Smooth muscle cell of the coronary artery (primary cell): ENCODE results near the gene THAP7. TPM values are rescaled to one million over a fixed set of nuclear protein-coding genes. Genes with fewer than 3 reads are reported as not detected.

Source experiments
- total RNA-seq: library from RNA; depleted of rRNA; stranded (reverse); fragments of >200 nt; gene quantifications from 2 replicates; pipeline ENCODE4 v1.2.3, GENCODE V29; 2014; ENCODE audit warnings: low replicate concordance

Gene THAP7, protein sequence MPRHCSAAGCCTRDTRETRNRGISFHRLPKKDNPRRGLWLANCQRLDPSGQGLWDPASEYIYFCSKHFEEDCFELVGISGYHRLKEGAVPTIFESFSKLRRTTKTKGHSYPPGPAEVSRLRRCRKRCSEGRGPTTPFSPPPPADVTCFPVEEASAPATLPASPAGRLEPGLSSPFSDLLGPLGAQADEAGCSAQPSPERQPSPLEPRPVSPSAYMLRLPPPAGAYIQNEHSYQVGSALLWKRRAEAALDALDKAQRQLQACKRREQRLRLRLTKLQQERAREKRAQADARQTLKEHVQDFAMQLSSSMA
- total RNA-seq: 13.8 and 19.4 TPM in 2 replicates

DNA sequence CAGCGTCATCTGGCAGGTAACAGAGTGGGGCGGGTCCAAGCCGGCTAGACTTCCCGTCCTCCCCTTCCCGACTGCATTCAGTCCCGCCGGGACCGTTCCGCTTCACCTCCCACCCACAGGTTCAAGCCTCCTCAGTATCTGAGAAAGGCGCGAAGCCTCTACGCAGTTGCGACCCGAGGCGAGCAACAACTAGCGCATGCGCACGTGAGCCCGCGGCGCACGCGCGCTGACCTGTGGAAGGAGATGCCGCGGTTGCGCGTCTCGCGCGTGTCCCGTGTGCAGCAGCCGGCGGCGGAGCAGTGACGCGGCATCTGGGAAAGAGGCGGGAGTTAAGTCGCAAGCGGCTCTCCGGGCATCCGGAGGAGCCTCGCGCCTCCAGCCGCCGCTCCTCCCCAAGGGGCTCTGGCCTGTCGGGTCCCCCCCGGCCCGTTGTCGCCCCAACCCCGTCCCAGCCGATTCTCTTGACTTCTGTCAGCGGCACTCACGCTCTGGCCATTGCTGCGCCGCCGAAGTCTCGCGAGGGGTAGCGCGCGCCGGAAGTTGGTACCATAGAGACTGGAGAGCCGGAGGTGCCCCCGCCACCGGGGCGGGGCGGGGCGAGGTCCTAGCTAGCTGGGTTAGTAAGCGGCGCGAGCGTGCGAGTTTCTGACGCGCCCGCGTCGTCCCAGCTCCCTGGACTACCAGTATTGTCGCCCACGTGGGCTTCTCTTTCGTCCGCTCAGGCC, at the start of gene THAP7:
Gene THAP7, minus strand, starts transcription at position 518 of the 725 bp plus-strand sequence. Its CDS starts 207 bp downstream, at position 311.

DNA sequence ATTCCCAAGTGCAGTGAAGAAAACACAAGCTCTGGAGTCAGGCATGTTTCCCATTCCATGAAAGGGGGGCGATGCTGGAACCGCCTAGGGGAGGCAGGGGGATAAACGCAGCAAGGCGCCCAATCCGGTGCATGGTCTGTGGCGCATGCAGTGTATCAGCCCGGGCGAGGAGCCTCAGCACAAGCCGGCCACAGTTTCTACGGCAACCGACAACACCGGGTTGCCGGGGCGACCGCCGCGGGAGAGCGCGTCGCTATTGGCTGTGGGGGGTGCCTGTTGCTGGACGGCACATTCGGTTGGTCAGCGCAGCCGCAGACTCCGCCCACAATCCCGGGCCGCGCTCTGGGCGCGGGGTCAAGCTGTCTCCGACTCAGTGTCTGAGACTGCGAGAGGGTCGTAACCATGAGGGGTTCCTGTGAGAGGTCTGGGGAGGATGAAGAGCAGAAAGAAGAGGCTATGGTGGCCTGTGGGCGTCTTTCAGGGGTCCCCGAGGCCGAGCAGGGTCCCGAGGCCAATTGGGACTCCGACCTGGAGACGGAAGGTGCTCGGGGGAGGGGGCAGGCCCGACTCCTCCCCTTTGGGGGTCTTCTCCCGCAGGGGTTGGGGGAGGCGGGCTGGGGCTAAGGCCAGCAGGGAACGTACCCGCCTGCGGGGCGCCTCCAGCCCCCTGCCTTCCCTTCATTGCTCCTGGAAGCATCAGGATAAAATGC, 43.8 kb upstream of the THAP7 start, which contains the start of gene LRRC74B:
Gene LRRC74B, plus strand, starts transcription at position 362 of the 710 bp plus-strand sequence. Its CDS starts 41 bp downstream, at position 403.

DNA sequence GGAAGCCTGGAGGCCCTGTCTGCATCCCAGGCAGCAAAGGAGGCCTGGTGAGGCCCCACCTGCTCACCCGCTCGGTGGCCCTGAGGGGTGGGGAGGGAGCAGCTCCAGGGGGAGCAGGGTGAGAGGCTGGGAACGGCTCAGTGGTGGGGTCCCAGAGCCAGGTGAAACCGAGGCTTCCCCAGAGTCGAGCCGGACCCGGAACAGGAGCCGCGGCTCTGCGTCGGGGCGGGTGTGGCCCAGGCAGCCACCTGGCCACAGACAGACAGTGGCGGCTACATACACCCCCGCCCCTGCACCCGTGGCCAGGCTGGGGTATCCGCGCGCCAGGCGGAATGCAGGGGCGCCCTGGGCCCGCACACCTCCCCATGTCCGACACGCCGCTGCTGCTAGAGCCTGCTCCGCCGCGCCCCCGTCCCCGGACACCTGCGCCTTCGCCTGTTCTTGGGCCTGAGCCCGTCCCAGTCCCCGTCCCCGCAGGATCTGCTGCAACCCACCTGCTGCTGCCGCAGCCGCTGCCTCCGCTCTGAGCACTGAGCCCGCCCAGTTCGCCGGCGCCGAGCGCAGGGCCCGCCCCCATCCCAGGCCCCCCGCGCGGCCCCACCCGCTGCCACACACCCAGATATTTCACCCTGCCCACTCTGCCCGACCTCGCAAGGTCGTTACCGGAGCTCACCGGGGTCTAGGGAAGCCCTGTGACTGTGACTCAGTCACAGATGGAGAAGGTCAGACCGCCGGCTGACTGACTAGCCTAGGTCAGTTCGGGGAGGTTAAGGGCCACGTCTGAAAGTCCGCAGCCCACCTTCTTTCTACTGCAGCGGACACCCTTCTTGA, 30.3 kb upstream of the THAP7 start, which contains the start of gene SLC7A4:
Gene SLC7A4, minus strand, starts transcription at position 525 of the 831 bp plus-strand sequence. CDS start 749 bp downstream, outside the sequence.

DNA sequence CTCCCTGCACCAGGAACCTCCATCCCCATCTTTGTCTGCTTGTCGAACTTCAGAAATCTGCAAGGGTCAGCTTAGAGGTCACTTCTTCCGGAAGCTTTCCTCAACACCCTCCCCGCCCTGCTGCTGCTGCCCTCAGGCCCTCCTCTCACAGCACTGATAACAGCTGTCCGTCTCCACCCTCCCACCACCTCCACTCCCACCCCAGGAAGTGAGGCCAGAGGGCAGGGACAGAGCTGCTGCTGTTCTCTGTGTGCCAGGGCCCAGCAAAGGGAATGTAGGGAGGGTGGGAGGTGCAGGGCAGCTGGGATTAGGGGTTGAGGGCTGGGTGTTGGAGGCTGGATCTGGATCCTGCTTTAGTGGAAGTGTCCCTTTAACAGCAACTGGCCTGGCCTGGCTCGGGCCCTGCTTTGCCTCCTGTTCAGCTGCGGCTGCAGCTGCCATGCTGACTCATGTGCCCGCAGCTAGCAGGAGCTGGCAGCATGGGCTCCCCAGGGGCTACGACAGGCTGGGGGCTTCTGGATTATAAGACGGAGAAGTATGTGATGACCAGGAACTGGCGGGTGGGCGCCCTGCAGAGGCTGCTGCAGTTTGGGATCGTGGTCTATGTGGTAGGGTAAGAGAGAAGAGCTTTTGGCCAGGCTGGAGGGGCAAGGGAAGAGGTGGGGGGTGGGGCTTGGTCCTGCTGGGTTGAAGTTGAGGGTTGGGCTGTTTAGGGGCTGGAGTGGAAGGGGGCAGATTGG, 13.0 kb upstream of the THAP7 start, which contains the start of gene P2RX6:
Gene P2RX6, plus strand, starts transcription at position 440 of the 740 bp plus-strand sequence. Its CDS starts 10 bp downstream, at position 450.

DNA sequence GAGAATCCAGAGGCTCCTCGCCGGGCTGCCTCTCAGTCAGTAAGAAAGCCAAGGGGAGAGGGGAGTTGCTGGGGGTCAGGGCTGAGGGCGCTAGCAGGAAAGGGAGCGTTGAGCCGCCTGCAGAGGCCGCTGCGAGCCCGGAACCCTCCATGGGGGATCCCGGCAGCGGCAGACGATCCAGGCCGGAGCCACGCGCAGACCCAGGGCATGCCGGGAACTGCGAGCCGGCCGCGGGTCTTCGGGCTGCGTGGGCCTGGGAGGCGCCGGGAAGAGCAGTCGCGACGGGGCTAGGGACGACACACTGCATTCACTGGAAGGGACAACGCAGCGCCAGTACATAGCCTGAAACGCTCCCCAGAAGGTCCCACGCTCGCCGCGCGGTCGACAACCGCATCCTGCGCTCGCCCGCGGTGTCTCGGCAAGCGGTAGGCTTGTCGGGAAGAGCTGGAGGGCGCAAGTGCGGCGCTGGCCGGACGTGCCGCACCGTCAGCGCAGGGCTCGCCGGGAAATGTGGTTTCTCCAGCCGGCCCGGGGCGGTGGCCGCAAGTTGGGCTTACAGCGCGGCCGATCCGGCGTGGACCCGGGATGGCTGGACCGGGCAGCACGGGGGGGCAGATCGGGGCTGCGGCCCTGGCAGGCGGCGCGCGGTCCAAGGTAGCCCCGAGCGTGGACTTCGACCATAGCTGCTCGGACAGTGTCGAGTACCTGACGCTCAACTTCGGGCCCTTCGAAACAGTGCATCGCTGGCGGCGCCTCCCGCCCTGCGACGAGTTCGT, 19.9 kb downstream of the THAP7 start, which contains the start of gene LZTR1:
Gene LZTR1, plus strand, starts transcription at position 511 of the 776 bp plus-strand sequence. Its CDS starts 75 bp downstream, at position 586.

DNA sequence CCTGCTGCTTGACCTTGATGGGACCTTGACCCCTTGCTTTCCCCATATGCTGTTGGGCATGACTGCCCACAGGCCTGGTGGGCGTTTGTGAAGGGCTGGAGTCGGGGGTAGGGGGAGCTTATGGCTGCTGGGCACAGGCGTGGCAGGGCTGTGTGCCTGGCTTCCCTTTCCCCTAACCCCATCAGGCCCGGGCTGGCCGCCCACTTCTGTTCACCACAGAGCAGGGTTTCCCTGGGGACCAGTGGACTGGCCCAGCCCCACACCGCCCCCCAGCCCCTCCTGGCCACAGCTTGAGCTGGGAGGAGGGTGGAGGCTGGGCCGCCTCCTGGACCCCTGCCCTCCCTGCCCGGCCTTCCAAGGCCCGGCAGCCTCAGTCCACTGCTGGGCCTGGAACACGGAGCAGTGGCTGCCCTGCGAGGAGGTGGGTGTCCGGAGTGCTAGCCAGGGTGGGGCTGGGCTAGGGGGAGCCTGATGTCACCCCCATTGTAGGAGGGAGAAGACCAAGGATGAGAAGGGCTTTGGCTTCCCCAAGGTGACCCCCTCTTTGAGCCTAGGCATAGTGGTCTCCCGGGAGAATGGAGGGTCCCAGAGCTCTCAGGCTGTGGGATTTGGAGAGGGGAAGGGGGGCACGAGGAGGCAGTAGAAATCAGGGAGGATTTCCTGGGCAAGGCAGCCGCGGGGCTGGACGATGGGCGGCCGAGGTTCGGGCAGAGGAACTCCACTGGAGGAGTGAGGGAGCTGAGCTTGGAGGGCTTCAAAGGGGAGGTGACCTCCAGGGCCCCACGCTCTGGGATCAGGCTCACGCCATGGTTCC, 34.8 kb downstream of the THAP7 start, which contains the start of gene AIFM3:
Gene AIFM3, plus strand, starts transcription at position 373 of the 814 bp plus-strand sequence. CDS start 690 bp downstream, outside the sequence.

Other genes with a start within 250 kb of the THAP7 start
- under 0.01 TPM in 1 of 2 replicates, not detected in the other for gene SERPIND1, start 228.0 kb downstream of the THAP7 start, total RNA-seq
- gene PI4KA, start 143.3 kb downstream of the THAP7 start, total RNA-seq: 21.5 and 37.3 TPM in 2 replicates
- gene SNAP29, start 143.1 kb downstream of the THAP7 start, total RNA-seq: 4.2 and 5.9 TPM in 2 replicates
- 24.8 and 26.8 TPM in 2 replicates for gene CRKL, start 84.7 kb downstream of the THAP7 start, total RNA-seq
- 0.23 and 0.70 TPM in 2 replicates for gene AIFM3, start 34.9 kb downstream of the THAP7 start, total RNA-seq
- 40.4 and 89.9 TPM in 2 replicates for gene LZTR1, start 19.8 kb downstream of the THAP7 start, total RNA-seq
- 0.47 and 0.68 TPM in 2 replicates for gene P2RX6, start 13.0 kb upstream of the THAP7 start, total RNA-seq
- 0.23 TPM in 1 of 2 replicates, not detected in the other for gene SLC7A4, start 30.4 kb upstream of the THAP7 start, total RNA-seq
- gene LRRC74B, start 43.8 kb upstream of the THAP7 start, total RNA-seq: not detected in 2 replicates